ENCODE data around the gene UBE2I.
"Not testable (repeated sequence)": the region's sequence is repeated elsewhere in the genome, so short reads cannot be mapped to it uniquely, and the experiment has no call there.

UBE2I gene

DNA sequence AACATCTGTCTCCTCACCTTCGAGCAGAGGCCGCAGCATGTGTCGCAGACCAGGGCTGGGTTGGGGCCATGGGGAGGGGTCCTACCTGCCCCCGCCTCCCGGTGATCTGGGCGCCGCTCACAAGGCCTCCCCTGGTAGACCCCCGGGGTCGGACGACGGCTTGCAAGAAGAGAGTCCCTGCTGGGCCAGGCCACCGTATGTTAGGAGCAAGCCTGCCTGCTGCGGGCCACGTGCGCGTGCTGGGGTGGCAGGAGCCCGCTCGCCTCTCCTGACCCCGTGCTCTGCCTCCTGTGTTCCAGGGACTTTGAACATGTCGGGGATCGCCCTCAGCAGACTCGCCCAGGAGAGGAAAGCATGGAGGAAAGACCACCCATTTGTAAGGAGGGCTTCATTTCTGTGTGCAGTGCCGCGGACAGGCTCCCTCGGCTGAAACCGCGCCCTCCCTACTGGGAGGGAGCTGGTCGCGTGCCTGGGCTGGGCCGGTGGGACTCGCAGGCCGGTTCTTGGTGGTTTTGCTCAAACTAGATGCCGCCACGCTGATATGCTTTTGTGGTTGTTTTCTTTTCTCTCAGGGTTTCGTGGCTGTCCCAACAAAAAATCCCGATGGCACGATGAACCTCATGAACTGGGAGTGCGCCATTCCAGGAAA is 4.4 kb downstream of the UBE2I start:
- no peak for DNase-seq (ENCODE audit: low read depth, low spot score)

- DNase-seq (ENCODE audit: low read depth, low spot score), result no peak
These were observed 5.1 kb downstream of the UBE2I start for GRCh38 chr16:1314399-1315068.

GRCh38 chr16:1315081-1316032 is 5.9 kb downstream of the UBE2I start:
- DNase-seq (ENCODE audit: low read depth, low spot score), result no peak

DNA sequence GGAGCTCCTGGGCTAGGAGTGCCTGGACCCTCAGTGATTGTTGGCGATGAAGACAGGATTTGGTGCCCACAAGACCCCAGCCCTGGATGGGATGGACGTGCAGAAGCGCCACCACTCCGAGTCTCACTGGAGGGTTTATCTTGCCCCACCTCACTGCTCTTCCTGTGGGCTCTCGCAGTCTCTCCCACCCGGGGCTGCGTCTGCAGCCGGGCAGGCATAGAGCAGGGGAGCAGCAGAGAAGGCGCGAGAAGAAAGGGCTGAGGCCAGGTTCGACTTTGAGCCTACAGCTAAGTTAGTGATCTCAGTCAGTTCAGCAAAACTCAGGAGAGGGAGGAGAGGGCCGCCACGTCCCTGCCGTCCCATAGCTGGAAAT is 6.6 kb downstream of the UBE2I start:
- DNase-seq (ENCODE audit: low read depth, low spot score), result no peak

DNA sequence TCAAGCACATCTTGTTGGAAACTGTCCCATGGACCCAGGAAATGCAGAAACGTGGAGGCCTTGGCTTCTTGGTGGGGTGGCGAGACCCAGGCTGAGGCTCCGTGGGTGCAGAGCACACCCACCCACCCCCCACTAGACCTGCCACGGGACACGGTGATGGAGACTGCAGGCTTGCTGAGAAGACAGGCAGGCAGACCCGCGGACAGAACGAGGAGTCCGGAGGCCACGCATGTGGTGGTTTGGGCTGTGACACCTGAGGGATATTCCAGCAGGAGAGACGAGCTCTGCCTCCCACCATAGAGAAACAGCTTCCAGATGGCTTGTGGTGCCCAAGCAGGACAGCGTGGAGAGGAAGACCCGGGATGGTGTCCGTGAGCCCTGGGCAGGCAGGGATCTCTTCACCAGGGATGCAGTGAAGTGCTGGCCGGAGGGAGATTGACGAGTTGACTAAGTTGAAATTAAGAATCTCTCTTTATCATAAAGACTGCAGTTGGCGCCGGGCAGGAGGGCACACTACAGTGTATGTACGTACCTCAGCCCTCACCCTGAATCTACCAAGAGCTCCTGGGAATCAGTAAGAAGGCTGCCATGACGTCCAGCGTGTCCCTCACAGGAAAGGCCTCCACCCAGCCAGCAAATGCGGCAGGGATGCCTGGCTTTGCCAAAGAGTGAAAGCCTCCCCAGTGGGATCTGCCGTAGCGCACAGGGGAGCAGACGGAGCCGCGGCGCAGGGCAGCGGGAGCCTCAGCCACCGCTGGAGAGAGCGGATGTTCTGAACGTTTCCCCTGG is 8.2 kb downstream of the UBE2I start:
- no peak for DNase-seq (ENCODE audit: low read depth, low spot score)

- no peak for DNase-seq (ENCODE audit: low read depth, low spot score)
These were observed 8.8 kb downstream of the UBE2I start for GRCh38 chr16:1318268-1318545.

DNA sequence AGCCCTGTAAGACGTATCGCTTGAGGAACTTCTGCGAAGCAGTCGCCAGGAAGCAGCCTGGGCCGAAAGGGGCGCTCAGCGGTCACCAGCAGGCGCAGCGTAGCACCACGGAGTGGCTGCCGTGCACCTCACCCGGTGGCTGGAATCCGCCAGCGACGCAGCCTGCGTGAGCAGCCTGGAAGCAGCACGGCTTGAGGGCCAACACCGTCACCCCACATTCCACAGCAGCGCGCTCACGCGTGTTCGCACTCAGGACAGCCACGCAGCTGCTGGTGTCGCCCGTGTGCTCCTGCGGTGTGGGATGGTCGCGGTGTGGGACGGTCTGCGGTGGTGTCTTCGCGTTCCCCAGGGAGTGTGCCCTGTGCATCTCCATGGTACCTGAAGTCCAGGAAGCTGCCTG is 9.6 kb downstream of the UBE2I start:
- no peak for DNase-seq (ENCODE audit: low read depth, low spot score)

DNA sequence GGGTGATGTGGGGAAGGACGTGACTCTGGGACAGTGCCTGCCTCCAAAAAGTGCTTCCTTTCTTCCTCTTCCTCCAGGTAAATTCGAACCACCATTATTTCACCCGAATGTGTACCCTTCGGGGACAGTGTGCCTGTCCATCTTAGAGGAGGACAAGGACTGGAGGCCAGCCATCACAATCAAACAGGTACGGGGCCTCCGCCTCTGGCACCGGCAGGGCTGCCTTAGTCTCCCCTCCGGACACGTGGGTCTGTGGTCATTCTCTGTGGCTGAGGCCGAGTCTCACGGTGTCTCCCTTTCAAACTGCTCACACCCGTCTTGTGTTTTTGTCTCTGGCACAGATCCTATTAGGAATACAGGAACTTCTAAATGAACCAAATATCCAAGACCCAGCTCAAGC is 10.7 kb downstream of the UBE2I start:
- DNase-seq (ENCODE audit: low read depth, low spot score), result no peak

- no peak for DNase-seq (ENCODE audit: low read depth, low spot score)
These were observed 11.3 kb downstream of the UBE2I start for GRCh38 chr16:1320658-1321240.

GRCh38 chr16:1322407-1322806 is 13.0 kb downstream of the UBE2I start:
- no peak for DNase-seq (ENCODE audit: low read depth, low spot score)

DNA sequence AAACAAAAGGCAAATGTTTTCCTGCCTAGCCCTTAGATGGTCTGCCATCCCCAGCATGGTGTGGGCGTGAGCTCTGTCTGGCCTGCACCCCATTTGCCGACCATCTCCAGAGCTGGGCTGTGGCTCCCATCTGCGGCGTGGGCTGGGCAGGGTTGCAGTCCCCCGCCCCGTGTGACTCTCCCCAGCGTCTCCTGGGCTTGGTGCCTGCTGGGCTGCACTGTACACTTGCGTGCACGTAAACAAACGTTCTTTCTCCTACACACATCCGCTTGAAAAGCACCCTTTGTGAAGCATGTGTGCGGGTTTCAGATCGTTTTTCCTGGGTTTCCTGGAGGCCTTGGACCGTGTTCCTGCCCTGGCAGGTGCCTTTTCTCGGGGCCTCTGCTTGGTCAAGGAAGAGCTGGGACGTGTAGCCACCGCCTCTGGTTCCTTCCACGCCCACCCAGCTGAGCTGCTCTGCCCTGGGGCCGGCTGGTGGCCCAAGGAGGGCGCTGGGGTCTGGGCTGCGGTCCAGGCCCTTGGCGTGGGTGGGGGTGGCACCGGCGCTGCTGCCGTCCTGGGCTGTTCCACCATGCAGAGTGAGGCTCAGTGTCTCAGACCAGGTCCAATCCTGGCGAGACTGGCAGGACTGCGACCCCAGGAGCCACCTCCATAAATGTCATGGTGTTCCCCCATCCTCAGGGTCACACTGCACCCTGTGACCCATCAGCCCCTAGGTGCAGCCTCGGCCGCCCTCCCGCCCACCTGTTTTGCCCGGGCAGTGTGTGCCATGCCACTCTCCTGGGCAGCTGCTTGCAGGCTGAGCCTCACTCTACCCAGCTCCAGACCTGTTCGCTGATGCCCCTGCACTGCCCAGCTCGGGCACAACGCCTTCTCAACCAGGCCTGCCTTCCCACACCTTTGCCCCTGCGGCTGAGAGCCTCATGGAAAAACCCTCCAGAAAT is 14.1 kb downstream of the UBE2I start:
- no peak for DNase-seq (ENCODE audit: low read depth, low spot score)

- no peak for DNase-seq (ENCODE audit: low read depth, low spot score)
These were observed 14.9 kb downstream of the UBE2I start for GRCh38 chr16:1324286-1324826.

GRCh38 chr16:1325261-1325660 is 15.8 kb downstream of the UBE2I start:
- DNase-seq (ENCODE audit: low read depth, low spot score), result no peak

DNA sequence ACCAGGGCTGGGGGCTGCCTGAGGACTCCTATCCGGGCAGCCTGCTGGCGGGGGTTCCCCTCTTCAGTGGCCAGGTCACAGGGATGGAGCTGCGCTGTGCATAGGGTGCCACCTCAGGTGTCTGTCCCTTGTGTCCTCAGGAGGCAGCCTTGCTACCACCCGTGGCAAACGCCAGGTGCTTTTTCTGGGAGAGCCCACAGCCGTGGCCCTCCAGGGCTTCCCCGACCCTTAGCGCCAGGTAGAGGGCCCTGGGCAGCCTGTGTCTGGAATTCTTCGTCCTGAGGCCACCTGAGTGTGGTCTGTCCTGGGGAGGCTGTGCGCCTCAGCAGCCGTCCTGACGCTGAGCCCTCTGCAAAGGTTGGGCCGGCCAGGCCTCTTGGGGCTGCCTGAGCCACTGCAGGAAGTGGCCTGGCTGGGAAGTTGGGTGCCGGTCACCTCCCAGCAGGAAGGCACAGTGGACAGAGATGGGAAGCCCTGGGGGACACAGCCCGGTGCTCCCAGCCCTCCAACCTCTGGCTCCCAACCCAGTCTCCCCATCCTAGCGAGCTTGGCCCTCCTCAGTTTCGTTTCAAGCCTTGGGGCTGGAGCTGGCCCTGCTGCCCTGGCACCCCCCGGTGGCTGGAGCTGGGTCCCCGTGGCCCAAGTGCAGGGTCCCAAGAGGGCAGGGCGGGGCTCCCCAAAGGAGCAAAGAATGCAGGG is 16.4 kb downstream of the UBE2I start:
- no peak for DNase-seq (ENCODE audit: low read depth, low spot score)

- no peak for DNase-seq (ENCODE audit: low read depth, low spot score)
These were observed 17.0 kb downstream of the UBE2I start for GRCh38 chr16:1326391-1326790.

DNA sequence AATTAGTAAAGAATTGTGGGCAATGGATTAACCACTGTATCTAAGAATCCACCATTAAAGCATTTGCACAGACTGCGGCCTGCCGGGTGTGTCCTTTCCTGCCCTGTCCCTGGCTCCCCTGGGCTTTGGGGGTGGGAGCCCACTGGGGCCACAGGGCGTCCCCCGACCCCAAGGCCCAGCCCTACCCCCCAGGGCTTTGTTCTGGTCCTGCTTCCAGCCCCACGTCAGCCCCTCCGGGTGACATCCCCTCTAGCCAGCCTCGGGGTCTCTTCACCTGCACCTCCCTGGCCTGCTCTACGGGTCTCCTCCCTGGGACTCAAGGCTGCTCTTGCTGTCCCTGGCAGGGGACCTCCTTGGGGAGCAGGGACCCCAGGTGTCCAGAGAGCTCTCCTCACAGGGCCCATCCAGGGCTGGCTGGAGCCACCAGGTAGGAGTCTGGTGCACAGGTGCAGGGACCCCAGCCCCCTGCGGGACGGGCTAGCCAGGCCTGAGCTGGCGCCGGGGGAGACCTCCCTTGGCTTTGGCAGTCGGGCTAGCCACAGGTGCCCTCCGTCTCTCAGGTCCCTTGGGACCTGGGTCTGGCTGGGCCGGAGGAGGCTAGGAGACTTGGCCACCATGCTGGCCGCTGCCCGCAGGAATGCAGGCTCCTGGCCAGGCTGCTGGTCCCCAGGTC is 17.6 kb downstream of the UBE2I start:
- no peak for DNase-seq (ENCODE audit: low read depth, low spot score)

DNA sequence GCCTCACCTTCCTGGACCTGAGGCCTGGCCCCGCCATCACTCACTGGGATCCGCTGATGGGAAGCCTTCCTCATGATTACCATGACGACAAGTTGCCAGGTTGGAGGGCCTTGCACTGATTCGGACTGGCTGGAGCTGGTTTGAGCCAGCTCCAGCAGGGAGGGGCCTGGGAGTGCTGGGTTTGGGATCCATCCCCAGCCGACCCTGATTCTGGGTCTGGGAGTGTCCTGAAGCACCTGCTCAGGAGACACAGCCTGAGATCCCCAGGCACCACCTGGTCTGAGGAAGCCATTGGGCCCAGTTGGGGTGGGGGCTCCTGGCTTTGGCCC is 18.1 kb downstream of the UBE2I start:
- DNase-seq (ENCODE audit: low read depth, low spot score), result no peak

DNA sequence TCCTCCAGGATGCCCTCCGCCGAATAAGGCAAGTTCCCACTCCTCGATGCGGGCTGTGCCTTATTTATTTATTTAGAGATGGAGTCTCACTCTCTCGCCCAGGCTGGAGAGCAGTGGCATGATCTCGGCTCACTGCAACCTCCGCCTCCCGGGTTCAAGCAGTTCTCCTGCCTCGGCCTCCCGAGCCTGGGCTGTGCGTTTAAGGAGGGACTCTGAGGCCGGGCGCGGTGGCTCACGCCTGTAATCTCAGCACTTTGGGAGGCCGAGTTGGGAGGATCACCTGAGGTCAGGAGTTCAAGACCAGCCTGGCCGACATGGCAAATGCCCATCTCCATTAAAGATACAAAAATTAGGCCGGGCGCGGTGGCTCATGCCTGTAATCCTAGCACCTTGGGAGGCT is 18.7 kb downstream of the UBE2I start:
- DNase-seq (ENCODE audit: low read depth, low spot score), result not testable (repeated sequence)

DNA sequence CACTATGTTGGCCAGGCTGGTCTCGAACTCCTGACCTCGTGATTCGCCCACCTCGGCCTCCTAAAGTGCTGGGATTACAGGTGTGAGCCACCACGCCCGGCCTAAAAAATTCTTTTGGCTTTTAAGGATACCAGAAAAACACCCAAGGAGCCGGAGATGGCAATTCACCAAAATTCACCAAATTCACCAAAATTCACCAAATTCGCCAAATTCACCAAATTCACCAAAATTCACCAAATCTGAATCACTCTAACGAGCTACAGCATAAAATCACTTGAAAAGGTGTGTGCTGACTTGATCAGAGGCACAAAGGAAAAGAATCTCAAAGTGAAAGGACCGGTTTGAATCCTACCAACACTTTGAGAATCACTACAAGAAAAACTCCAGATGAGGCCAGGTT is 19.5 kb downstream of the UBE2I start:
- DNase-seq (ENCODE audit: low read depth, low spot score), result not testable (repeated sequence)
